HepG2 (cell line): ENCODE data around the gene A2ML1.

Experiments
- ATRX ChIP-seq: sonication (generic); formaldehyde crosslinking; IDR thresholded peaks from 2 replicates; pipeline ENCODE4 v1.4.0; 2020; ENCODE audit warnings: missing genetic modification reagents, borderline replicate concordance
- CTCF ChIP-seq: sonication (generic); formaldehyde crosslinking; IDR thresholded peaks from 2 replicates; pipeline ENCODE4 v1.5.0; 2020; ENCODE audit warnings: mild to moderate bottlenecking, missing genetic modification reagents, moderate library complexity
- EZH2 ChIP-seq: conservative IDR thresholded peaks from 2 replicates; pipeline ENCODE4 v1.6.1; 2012; ENCODE audit warnings: mild to moderate bottlenecking, low read depth, low read length, moderate library complexity
- HMG20A ChIP-seq: IDR thresholded peaks from 2 replicates; pipeline ENCODE4 v1.6.1; 2016; ENCODE audit warnings: borderline replicate concordance
- POLR2AphosphoS5 ChIP-seq: IDR thresholded peaks from 2 replicates; pipeline ENCODE4 v1.6.1; 2012; ENCODE audit warnings: low read depth, low read length
- SP4 ChIP-seq: sonication (generic); formaldehyde crosslinking; IDR thresholded peaks from 2 replicates; pipeline ENCODE4 v1.8.1; 2023; ENCODE audit warnings: mild to moderate bottlenecking, missing genetic modification reagents
- ZFP36 ChIP-seq: fragments of 150-350 bp; IDR thresholded peaks from 2 replicates; pipeline ENCODE4 v1.6.1; 2018; ENCODE audit warnings: borderline replicate concordance, low read length, low read depth; ENCODE audit not compliant: partially characterized antibody
- ZNF18 ChIP-seq: sonication (generic); formaldehyde crosslinking; IDR thresholded peaks from 2 replicates; pipeline ENCODE4 v1.8.0; 2022; ENCODE audit warnings: mild to moderate bottlenecking, missing genetic modification reagents; ENCODE audit not compliant: insufficient replicate concordance
- ZNF574 ChIP-seq: sonication (generic); formaldehyde crosslinking; IDR thresholded peaks from 2 replicates; pipeline ENCODE4 v1.4.0; 2020; ENCODE audit warnings: missing genetic modification reagents

GRCh38 chr12:8909752-8910151, 87.3 kb downstream of the A2ML1 start:
- TF ChIP-seq ZNF574 (CRISPR knock-in tag) (no peak), SP4 (no peak), ZNF18 (CRISPR knock-in tag) (no peak), CTCF (no peak), EZH2 (no peak), ATRX (CRISPR knock-in tag) (no peak), POLR2AphosphoS5 (no peak), ZFP36 (no peak), HMG20A (CRISPR knock-in tag) (no peak)
